Spleen (tissue), 7 donors: ENCODE results near the gene C1orf159.
"Not testable (repeated sequence)": the region's sequence is repeated elsewhere in the genome, so short reads cannot be mapped to it uniquely, and the experiment has no call there.

Experiments
- CTCF ChIP-seq, 11 experiments: fragments of 200-600 bp in 7 of 11; fragments of 450-650 bp in 4 of 11; sonication (generic) in 4 of 11; IDR thresholded peaks in 8 of 11; conservative IDR thresholded peaks in 3 of 11; 1 replicate in 7 of 11; 2 replicates in 4 of 11; pipeline versions ENCODE4 v1.4.0 to v1.8.0; 2016 to 2021; ENCODE audit warnings: antibody characterized with exemption in 11 of 11, inconsistent platforms in 4 of 11, mild to moderate bottlenecking in 1 of 11
- POLR2AphosphoS5 ChIP-seq, 3 donors: sonication (generic); formaldehyde crosslinking; IDR thresholded peaks; one replicate each; pipeline ENCODE4 v1.5.1; 2017; ENCODE audit warnings: antibody characterized with exemption in 3 of 3
- donor health status: DM: no; HTN: no; CAD: no; lungs with moderate emphysema.
- donor health status: DM: no; HTN: no; CAD: no.
- donor health status: DM: no; HTN: no; CAD: no.

GRCh38 chr1:1065940-1066304, 50.0 kb downstream of the C1orf159 start:
- not testable (repeated sequence) for TF ChIP-seq POLR2AphosphoS5 (IDR thresholded peaks at IDR 0.05); CTCF (IDR thresholded peaks at IDR 0.05 in 8 of 11, conservative IDR thresholded peaks at IDR 0.05 in 3 of 11)
